Measurements from ENCODE around the gene CTTNBP2. TPM values are rescaled to one million over a fixed set of nuclear protein-coding genes. Genes with fewer than 3 reads are reported as not detected.
"Not testable (repeated sequence)": the region's sequence is repeated elsewhere in the genome, so short reads cannot be mapped to it uniquely, and the experiment has no call there.

The CTTNBP2 gene
- polyA plus RNA-seq, 1 donor from 2014 or later: not detected

GRCh38 chr7:117731455-117731854, 141.8 kb downstream of the CTTNBP2 start:
- H3K27ac Mint-ChIP-seq: no peak overlapping the region
- no peaks in the 10 kb centered on the region for H3K9me3 Mint-ChIP-seq
- H3K36me3 Mint-ChIP-seq: no peaks in the 10 kb centered on the region
- H3K4me1 Mint-ChIP-seq: peaks cover 0 to 3% (median 0%) of the 10 kb centered on the region in 3 donors
- H3K27me3 Mint-ChIP-seq: peaks cover 11% of the 10 kb centered on the region
- no peak overlapping the region for H3K4me3 Mint-ChIP-seq

GRCh38 chr7:117730390-117730789, 142.9 kb downstream of the CTTNBP2 start:
- Mint-ChIP-seq H3K27me3 (peaks cover 13% of the 10 kb centered on the region), H3K36me3 (no peaks in the 10 kb centered on the region), H3K4me1 (peaks cover 0 to 3% (median 0%) of the 10 kb centered on the region in 3 donors), H3K27ac (no peak overlapping the region), H3K4me3 (no peak overlapping the region), H3K9me3 (no peaks in the 10 kb centered on the region)

- Mint-ChIP-seq H3K27ac (no peak overlapping the region), H3K4me3 (no peak overlapping the region), H3K27me3 (peaks cover 13% of the 10 kb centered on the region), H3K36me3 (no peaks in the 10 kb centered on the region), H3K4me1 (peaks cover 0 to 3% (median 0%) of the 10 kb centered on the region in 3 donors), H3K9me3 (no peaks in the 10 kb centered on the region)
Measured at GRCh38 chr7:117728890-117729624, 144.2 kb downstream of the CTTNBP2 start.

- Mint-ChIP-seq H3K4me3 (no peak overlapping the region), H3K27me3 (peaks cover 9% of the 10 kb centered on the region), H3K27ac (no peak overlapping the region), H3K4me1 (no peaks in the 10 kb centered on the region), H3K9me3 (no peaks in the 10 kb centered on the region), H3K36me3 (no peaks in the 10 kb centered on the region)
Measured at GRCh38 chr7:117724898-117725297, 148.3 kb downstream of the CTTNBP2 start.

- Mint-ChIP-seq H3K9me3 (no peaks in the 10 kb centered on the region), H3K4me1 (no peaks in the 10 kb centered on the region), H3K4me3 (no peak overlapping the region)
Measured at GRCh38 chr7:117719377-117719776, 153.9 kb downstream of the CTTNBP2 start.

GRCh38 chr7:117718116-117718835, 155.0 kb downstream of the CTTNBP2 start:
- Mint-ChIP-seq H3K27me3 (peaks cover 1% of the 10 kb centered on the region), H3K4me1 (no peaks in the 10 kb centered on the region), H3K4me3 (peak overlapping the region in 1 of 4 donors; percentile 13), H3K36me3 (no peaks in the 10 kb centered on the region), H3K9me3 (no peaks in the 10 kb centered on the region), H3K27ac (no peak overlapping the region)

More at GRCh38 chr7:117719377-117719776, 153.9 kb downstream of the CTTNBP2 start:
- H3K36me3 Mint-ChIP-seq: no peaks in the 10 kb centered on the region
- H3K27ac Mint-ChIP-seq: no peak overlapping the region
- H3K27me3 Mint-ChIP-seq: peaks cover 1% of the 10 kb centered on the region

- H3K4me1 Mint-ChIP-seq: no peaks in the 10 kb centered on the region
- H3K9me3 Mint-ChIP-seq: no peaks in the 10 kb centered on the region
- H3K27me3 Mint-ChIP-seq: peaks cover 3% of the 10 kb centered on the region
- H3K4me3 Mint-ChIP-seq: no peak overlapping the region
- no peaks in the 10 kb centered on the region for H3K36me3 Mint-ChIP-seq
- H3K27ac Mint-ChIP-seq: no peak overlapping the region
Measured at GRCh38 chr7:117717357-117717756, 155.9 kb downstream of the CTTNBP2 start.

GRCh38 chr7:117716707-117717299, 156.4 kb downstream of the CTTNBP2 start:
- Mint-ChIP-seq H3K27me3 (peaks cover 3% of the 10 kb centered on the region), H3K27ac (no peak overlapping the region), H3K9me3 (no peaks in the 10 kb centered on the region), H3K36me3 (no peaks in the 10 kb centered on the region), H3K4me3 (no peak overlapping the region), H3K4me1 (no peaks in the 10 kb centered on the region)

- Mint-ChIP-seq H3K27ac (no peak overlapping the region), H3K4me1 (no peaks in the 10 kb centered on the region), H3K4me3 (no peak overlapping the region), H3K9me3 (no peaks in the 10 kb centered on the region), H3K36me3 (no peaks in the 10 kb centered on the region), H3K27me3 (peaks cover 3% of the 10 kb centered on the region)
Measured at GRCh38 chr7:117715784-117716445, 157.3 kb downstream of the CTTNBP2 start.

- Mint-ChIP-seq H3K27ac (no peak overlapping the region), H3K4me3 (no peak overlapping the region), H3K9me3 (no peaks in the 10 kb centered on the region), H3K4me1 (no peaks in the 10 kb centered on the region), H3K36me3 (no peaks in the 10 kb centered on the region), H3K27me3 (peaks cover 3% of the 10 kb centered on the region)
Measured at GRCh38 chr7:117711556-117711955, 161.7 kb downstream of the CTTNBP2 start.

- H3K4me1 Mint-ChIP-seq, H3K4me3 Mint-ChIP-seq, H3K36me3 Mint-ChIP-seq, H3K9me3 Mint-ChIP-seq, H3K27ac Mint-ChIP-seq, H3K27me3 Mint-ChIP-seq: not testable (repeated sequence)
Measured at GRCh38 chr7:117708173-117708572, 165.1 kb downstream of the CTTNBP2 start.

GRCh38 chr7:117707080-117707479, 166.2 kb downstream of the CTTNBP2 start:
- peaks cover 2% of the 10 kb centered on the region for H3K36me3 Mint-ChIP-seq
- no peak overlapping the region for H3K27ac Mint-ChIP-seq
- no peak overlapping the region for H3K4me3 Mint-ChIP-seq
- no peaks in the 10 kb centered on the region for H3K4me1 Mint-ChIP-seq
- no peaks in the 10 kb centered on the region for H3K9me3 Mint-ChIP-seq
- H3K27me3 Mint-ChIP-seq: no peaks in the 10 kb centered on the region

GRCh38 chr7:117706210-117706609, 167.0 kb downstream of the CTTNBP2 start:
- Mint-ChIP-seq H3K36me3 (peaks cover 2% of the 10 kb centered on the region), H3K4me3 (no peak overlapping the region), H3K27me3 (no peaks in the 10 kb centered on the region), H3K9me3 (no peaks in the 10 kb centered on the region), H3K4me1 (no peaks in the 10 kb centered on the region), H3K27ac (no peak overlapping the region)

GRCh38 chr7:117705630-117706029, 167.6 kb downstream of the CTTNBP2 start:
- H3K4me3 Mint-ChIP-seq: no peak overlapping the region
- H3K4me1 Mint-ChIP-seq: no peaks in the 10 kb centered on the region
- no peaks in the 10 kb centered on the region for H3K9me3 Mint-ChIP-seq
- no peak overlapping the region for H3K27ac Mint-ChIP-seq
- H3K27me3 Mint-ChIP-seq: no peaks in the 10 kb centered on the region
- H3K36me3 Mint-ChIP-seq: peaks cover 2% of the 10 kb centered on the region

GRCh38 chr7:117704063-117704462, 169.2 kb downstream of the CTTNBP2 start:
- Mint-ChIP-seq H3K9me3 (no peaks in the 10 kb centered on the region), H3K4me3 (no peak overlapping the region), H3K27me3 (no peaks in the 10 kb centered on the region), H3K36me3 (peaks cover 2% of the 10 kb centered on the region), H3K27ac (no peak overlapping the region), H3K4me1 (no peaks in the 10 kb centered on the region)
